SK-N-SH treated with all-trans-retinoic acid at 6 μM for 48 hours (cell line): ENCODE results near the gene CPPED1.

Experiments used
- ATAC-seq: fragments of 200-7000 bp; cut with Tn5 transposase; 3 replicates; pipeline ENCODE4 v1.9.1; 2020; ENCODE audit warnings: mild to moderate bottlenecking, moderate library complexity
- BACH2 ChIP-seq: fragments of 250-450 bp; sonication (Bioruptor Pico); IDR thresholded peaks from 2 replicates; pipeline ENCODE4 v1.9.0; 2021; ENCODE audit warnings: mild to moderate bottlenecking, borderline replicate concordance
- ISL1 ChIP-seq: fragments of 250-450 bp; sonication (Bioruptor Pico); IDR thresholded peaks from 2 replicates; pipeline ENCODE4 v2.1.2; 2022; ENCODE audit warnings: mild to moderate bottlenecking, moderate library complexity
- OSR1 ChIP-seq: fragments of 250-450 bp; sonication (Bioruptor Pico); IDR thresholded peaks from 2 replicates; pipeline ENCODE4 v1.8.0; 2022; ENCODE audit warnings: moderate library complexity, mild to moderate bottlenecking, inconsistent platforms
- PPARA ChIP-seq: fragments of 250-450 bp; sonication (Bioruptor Pico); IDR thresholded peaks from 2 replicates; pipeline ENCODE4 v1.5.0; 2020; ENCODE audit warnings: mild to moderate bottlenecking, borderline replicate concordance
- RARB ChIP-seq: fragments of 250-450 bp; sonication (Bioruptor Pico); IDR thresholded peaks from 2 replicates; pipeline ENCODE4 v1.8.0; 2021; ENCODE audit warnings: mild to moderate bottlenecking, moderate library complexity
- SNAI2 ChIP-seq: fragments of 250-450 bp; sonication (Bioruptor Pico); IDR thresholded peaks from 2 replicates; pipeline ENCODE4 v1.5.0; 2020; ENCODE audit warnings: mild to moderate bottlenecking, moderate library complexity
- TOX ChIP-seq: fragments of 250-450 bp; sonication (Bioruptor Pico); IDR thresholded peaks from 2 replicates; pipeline ENCODE4 v1.8.0; 2021; ENCODE audit warnings: mild to moderate bottlenecking, moderate library complexity, borderline replicate concordance
- ZC3H10 ChIP-seq: fragments of 250-450 bp; sonication (Bioruptor Pico); IDR thresholded peaks from 2 replicates; pipeline ENCODE4 v1.5.1; 2021; ENCODE audit warnings: mild to moderate bottlenecking, moderate library complexity
- ZFP3 ChIP-seq: fragments of 250-450 bp; sonication (Bioruptor Pico); IDR thresholded peaks from 2 replicates; pipeline ENCODE4 v1.5.0; 2020; ENCODE audit warnings: mild to moderate bottlenecking, moderate library complexity
- ZFP30 ChIP-seq: fragments of 450-650 bp; formaldehyde crosslinking; IDR thresholded peaks from 2 replicates; pipeline ENCODE4 v1.5.0; 2022; ENCODE audit warnings: mild to moderate bottlenecking, moderate library complexity
- ZNF565 ChIP-seq: fragments of 450-650 bp; formaldehyde crosslinking; conservative IDR thresholded peaks from 2 replicates; pipeline ENCODE4 v1.5.0; 2020; ENCODE audit warnings: low read depth, mild to moderate bottlenecking, moderate library complexity
- ZNF70 ChIP-seq: fragments of 450-650 bp; formaldehyde crosslinking; IDR thresholded peaks from 2 replicates; pipeline ENCODE4 v1.5.0; 2020; ENCODE audit warnings: mild to moderate bottlenecking, moderate library complexity
- ZNF8 ChIP-seq: fragments of 450-650 bp; formaldehyde crosslinking; IDR thresholded peaks from 2 replicates; pipeline ENCODE4 v1.5.0; 2020; ENCODE audit warnings: mild to moderate bottlenecking, moderate library complexity
- TF ChIP-seq, protein P1 (sequence below): fragments of 250-450 bp; sonication (Bioruptor Pico); IDR thresholded peaks from 2 replicates; pipeline ENCODE4 v1.8.0; 2021; ENCODE audit warnings: low read depth, mild to moderate bottlenecking, moderate library complexity, borderline replicate concordance
- TF ChIP-seq, protein P2 (sequence below): fragments of 250-450 bp; sonication (Bioruptor Pico); IDR thresholded peaks from 2 replicates; pipeline ENCODE4 v1.5.0; 2020; ENCODE audit warnings: mild to moderate bottlenecking, moderate library complexity
- TF ChIP-seq, protein P3 (sequence below): fragments of 250-450 bp; sonication (Bioruptor Pico); IDR thresholded peaks from 2 replicates; pipeline ENCODE4 v1.8.0; 2020; ENCODE audit warnings: mild to moderate bottlenecking, moderate library complexity, borderline replicate concordance
- TF ChIP-seq, protein P4 (sequence below): fragments of 250-450 bp; sonication (Bioruptor Pico); IDR thresholded peaks from 2 replicates; pipeline ENCODE4 v1.5.1; 2021; ENCODE audit warnings: mild to moderate bottlenecking, moderate library complexity
- TF ChIP-seq, protein P5 (sequence below): fragments of 250-450 bp; sonication (Bioruptor Pico); IDR thresholded peaks from 2 replicates; pipeline ENCODE4 v1.5.1; 2020; ENCODE audit warnings: low read depth, mild to moderate bottlenecking, moderate library complexity

Gene CPPED1

DNA sequence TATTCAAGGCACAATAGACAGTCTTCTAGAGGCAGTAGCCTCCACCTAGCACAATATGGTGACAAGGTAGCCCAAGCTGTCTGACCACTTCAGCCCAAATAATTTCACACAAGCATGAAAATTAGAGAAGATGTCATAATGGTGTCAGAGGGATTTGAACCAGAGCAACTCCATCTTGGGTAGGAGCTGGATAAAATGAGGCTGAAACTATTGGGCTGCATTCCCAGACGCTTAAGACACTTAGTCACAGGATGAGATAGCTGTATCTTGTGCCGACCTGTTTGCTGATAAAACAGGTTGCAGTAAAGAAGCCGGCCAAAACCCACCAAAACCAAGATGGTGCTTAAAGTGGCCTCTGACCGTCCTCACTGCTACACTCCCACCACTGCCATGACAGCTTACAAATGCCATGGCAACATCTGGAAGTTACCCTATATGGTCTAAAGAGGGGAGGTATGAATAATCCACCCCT lies 192.6 kb downstream of the CPPED1 start:
- TF ChIP-seq ZC3H10 (CRISPR knock-in tag) (no peak), OSR1 (CRISPR knock-in tag) (no peak), TOX (CRISPR knock-in tag) (no peak), ZNF565 (CRISPR knock-in tag) (no peak), PPARA (CRISPR knock-in tag) (no peak), ZNF70 (CRISPR knock-in tag) (no peak), ISL1 (CRISPR knock-in tag) (no peak), ZFP30 (CRISPR knock-in tag) (no peak), SNAI2 (CRISPR knock-in tag) (no peak), ZFP3 (CRISPR knock-in tag) (no peak), ZNF8 (CRISPR knock-in tag) (no peak), BACH2 (CRISPR knock-in tag) (no peak), RARB (no peak)
- TF ChIP-seq, protein P1, sequence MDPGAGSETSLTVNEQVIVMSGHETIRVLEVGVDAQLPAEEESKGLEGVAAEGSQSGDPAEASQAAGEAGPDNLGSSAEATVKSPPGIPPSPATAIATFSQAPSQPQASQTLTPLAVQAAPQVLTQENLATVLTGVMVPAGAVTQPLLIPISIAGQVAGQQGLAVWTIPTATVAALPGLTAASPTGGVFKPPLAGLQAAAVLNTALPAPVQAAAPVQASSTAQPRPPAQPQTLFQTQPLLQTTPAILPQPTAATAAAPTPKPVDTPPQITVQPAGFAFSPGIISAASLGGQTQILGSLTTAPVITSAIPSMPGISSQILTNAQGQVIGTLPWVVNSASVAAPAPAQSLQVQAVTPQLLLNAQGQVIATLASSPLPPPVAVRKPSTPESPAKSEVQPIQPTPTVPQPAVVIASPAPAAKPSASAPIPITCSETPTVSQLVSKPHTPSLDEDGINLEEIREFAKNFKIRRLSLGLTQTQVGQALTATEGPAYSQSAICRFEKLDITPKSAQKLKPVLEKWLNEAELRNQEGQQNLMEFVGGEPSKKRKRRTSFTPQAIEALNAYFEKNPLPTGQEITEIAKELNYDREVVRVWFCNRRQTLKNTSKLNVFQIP (CRISPR knock-in tag) = no peak
- TF ChIP-seq, protein P2, sequence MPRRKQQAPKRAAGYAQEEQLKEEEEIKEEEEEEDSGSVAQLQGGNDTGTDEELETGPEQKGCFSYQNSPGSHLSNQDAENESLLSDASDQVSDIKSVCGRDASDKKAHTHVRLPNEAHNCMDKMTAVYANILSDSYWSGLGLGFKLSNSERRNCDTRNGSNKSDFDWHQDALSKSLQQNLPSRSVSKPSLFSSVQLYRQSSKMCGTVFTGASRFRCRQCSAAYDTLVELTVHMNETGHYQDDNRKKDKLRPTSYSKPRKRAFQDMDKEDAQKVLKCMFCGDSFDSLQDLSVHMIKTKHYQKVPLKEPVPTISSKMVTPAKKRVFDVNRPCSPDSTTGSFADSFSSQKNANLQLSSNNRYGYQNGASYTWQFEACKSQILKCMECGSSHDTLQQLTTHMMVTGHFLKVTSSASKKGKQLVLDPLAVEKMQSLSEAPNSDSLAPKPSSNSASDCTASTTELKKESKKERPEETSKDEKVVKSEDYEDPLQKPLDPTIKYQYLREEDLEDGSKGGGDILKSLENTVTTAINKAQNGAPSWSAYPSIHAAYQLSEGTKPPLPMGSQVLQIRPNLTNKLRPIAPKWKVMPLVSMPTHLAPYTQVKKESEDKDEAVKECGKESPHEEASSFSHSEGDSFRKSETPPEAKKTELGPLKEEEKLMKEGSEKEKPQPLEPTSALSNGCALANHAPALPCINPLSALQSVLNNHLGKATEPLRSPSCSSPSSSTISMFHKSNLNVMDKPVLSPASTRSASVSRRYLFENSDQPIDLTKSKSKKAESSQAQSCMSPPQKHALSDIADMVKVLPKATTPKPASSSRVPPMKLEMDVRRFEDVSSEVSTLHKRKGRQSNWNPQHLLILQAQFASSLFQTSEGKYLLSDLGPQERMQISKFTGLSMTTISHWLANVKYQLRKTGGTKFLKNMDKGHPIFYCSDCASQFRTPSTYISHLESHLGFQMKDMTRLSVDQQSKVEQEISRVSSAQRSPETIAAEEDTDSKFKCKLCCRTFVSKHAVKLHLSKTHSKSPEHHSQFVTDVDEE = no peak
- TF ChIP-seq, protein P3, sequence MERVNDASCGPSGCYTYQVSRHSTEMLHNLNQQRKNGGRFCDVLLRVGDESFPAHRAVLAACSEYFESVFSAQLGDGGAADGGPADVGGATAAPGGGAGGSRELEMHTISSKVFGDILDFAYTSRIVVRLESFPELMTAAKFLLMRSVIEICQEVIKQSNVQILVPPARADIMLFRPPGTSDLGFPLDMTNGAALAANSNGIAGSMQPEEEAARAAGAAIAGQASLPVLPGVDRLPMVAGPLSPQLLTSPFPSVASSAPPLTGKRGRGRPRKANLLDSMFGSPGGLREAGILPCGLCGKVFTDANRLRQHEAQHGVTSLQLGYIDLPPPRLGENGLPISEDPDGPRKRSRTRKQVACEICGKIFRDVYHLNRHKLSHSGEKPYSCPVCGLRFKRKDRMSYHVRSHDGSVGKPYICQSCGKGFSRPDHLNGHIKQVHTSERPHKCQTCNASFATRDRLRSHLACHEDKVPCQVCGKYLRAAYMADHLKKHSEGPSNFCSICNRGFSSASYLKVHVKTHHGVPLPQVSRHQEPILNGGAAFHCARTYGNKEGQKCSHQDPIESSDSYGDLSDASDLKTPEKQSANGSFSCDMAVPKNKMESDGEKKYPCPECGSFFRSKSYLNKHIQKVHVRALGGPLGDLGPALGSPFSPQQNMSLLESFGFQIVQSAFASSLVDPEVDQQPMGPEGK = no peak
- TF ChIP-seq, protein P4, sequence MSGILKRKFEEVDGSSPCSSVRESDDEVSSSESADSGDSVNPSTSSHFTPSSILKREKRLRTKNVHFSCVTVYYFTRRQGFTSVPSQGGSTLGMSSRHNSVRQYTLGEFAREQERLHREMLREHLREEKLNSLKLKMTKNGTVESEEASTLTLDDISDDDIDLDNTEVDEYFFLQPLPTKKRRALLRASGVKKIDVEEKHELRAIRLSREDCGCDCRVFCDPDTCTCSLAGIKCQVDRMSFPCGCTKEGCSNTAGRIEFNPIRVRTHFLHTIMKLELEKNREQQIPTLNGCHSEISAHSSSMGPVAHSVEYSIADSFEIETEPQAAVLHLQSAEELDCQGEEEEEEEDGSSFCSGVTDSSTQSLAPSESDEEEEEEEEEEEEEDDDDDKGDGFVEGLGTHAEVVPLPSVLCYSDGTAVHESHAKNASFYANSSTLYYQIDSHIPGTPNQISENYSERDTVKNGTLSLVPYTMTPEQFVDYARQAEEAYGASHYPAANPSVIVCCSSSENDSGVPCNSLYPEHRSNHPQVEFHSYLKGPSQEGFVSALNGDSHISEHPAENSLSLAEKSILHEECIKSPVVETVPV (CRISPR knock-in tag) = no peak
- TF ChIP-seq, protein P5, sequence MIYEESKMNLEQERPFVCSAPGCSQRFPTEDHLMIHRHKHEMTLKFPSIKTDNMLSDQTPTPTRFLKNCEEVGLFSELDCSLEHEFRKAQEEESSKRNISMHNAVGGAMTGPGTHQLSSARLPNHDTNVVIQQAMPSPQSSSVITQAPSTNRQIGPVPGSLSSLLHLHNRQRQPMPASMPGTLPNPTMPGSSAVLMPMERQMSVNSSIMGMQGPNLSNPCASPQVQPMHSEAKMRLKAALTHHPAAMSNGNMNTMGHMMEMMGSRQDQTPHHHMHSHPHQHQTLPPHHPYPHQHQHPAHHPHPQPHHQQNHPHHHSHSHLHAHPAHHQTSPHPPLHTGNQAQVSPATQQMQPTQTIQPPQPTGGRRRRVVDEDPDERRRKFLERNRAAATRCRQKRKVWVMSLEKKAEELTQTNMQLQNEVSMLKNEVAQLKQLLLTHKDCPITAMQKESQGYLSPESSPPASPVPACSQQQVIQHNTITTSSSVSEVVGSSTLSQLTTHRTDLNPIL (CRISPR knock-in tag) = no peak
- no peak for ATAC-seq

DNA sequence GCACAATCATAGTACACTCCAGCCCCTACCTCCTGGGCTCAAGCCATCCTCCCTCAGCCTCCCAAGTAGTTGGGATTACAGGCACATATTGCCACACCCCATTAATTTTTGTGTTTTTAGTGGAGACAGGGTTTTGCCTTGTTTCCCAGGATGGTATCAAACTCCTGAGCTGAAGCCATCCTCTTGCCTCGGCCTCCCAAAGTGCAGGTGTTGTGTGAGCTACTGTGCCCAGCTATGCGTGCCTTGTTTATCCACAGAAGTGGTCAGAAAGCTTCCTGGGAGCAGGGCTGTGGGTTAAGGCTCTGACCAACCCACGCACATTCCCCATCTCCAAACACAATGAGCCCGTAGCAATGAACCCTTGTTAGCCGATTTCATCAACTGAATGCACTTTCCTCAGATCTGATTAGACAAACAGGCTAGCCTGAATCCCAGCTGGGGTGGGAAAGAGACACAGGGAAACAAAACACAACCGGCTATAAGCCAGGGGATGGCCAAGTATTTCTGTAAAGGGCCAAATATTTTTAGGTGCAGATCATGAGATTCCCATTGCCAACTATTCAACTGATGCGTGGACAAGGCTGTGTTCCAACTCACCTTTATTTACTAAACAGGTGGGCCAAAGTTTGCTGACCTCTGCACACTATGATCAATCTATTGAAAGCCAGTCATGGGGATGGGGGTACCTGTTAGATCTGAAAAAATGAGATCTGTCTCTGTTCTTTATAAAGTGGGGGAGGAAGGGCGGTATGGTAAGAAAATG lies 193.6 kb downstream of the CPPED1 start:
- TF ChIP-seq, protein P5 (CRISPR knock-in tag) = no peak
- TF ChIP-seq ZC3H10 (CRISPR knock-in tag) = no peak
- no peak for TF ChIP-seq ZFP30 (CRISPR knock-in tag)
- TF ChIP-seq, protein P2 = no peak
- no peak for TF ChIP-seq ZNF8 (CRISPR knock-in tag)
- TF ChIP-seq, protein P3 = no peak
- TF ChIP-seq SNAI2 (CRISPR knock-in tag) = no peak
- no peak for TF ChIP-seq TOX (CRISPR knock-in tag)
- ATAC-seq = no peak
